ENCODE results near the gene CHST11.
"Not testable (repeated sequence)": the region's sequence is repeated elsewhere in the genome, so short reads cannot be mapped to it uniquely, and the experiment has no call there.

Gene CHST11

DNA sequence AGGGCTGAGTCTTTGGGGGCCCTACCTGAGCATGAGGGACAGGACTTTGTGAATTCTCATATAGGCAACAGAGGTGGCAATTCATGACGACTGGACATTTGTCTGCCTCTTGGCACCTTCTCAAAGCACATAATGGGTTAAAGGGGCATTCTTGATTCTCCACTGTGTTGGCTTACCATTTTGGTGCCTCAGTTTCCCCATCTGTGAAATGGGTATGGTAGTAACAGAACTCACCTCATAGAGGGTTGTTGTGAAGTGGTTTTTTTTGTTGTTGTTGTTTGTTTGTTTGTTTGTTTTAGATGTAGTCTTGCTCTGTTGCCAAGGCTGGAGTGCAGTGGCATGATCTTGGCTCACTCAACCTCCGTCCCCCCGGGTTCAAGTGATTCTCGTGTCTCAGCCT is 106.0 kb downstream of the CHST11 start:
- no peak for DNase-seq (ENCODE audit: low spot score)
- FAIRE-seq: no peak

DNA sequence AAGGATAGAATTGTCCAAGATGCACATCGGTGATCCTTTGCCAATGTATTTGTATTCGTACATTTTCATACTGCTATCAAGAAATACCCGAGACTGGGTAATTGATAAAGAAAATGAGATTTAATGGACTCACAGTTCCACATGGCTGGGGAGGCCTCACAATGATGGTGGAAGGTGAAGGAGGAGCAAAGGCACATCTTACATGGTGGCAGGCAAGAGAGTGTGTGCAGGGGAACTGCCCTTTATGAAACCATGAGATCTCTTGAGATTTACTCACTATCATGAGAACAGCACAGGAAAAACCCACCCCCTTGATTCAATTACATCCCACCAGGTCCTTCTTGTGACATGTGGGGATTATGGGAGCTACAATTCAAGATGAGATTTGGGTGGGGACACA is 107.9 kb downstream of the CHST11 start:
- FAIRE-seq; DNase-seq (ENCODE audit: low spot score): not testable (repeated sequence)

DNA sequence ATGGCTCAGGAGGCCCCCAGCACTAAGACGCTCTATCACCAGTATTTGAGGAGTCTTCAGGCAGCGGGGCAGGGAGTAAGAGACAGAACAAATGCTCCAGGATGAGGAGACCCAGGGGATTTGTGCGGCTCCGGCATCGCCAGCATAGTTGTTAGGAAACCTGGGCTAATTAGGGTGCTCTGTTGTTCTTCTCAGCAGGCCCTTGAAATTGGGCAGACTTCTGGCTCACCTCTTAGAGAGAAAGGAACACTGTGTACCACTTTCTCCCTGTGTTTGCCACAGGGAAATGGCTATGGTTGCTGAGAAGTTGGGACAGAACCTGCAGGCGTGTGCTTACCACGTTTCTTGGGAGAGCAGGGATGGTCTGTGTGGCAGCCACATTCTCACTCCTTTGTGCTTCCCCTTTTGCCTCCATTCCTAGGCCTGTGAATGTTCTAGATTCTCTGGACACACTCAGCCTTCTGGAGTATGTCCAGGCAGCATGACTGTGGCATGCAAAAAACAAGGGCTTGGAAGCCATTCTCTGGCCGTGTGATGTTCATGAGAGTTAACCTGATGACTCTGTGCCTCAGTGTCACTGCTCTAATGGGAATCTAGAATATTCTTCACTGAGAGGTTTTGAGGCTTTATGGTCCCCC is 109.0 kb downstream of the CHST11 start:
- no peak for FAIRE-seq
- no peak for DNase-seq (ENCODE audit: low spot score)

DNA sequence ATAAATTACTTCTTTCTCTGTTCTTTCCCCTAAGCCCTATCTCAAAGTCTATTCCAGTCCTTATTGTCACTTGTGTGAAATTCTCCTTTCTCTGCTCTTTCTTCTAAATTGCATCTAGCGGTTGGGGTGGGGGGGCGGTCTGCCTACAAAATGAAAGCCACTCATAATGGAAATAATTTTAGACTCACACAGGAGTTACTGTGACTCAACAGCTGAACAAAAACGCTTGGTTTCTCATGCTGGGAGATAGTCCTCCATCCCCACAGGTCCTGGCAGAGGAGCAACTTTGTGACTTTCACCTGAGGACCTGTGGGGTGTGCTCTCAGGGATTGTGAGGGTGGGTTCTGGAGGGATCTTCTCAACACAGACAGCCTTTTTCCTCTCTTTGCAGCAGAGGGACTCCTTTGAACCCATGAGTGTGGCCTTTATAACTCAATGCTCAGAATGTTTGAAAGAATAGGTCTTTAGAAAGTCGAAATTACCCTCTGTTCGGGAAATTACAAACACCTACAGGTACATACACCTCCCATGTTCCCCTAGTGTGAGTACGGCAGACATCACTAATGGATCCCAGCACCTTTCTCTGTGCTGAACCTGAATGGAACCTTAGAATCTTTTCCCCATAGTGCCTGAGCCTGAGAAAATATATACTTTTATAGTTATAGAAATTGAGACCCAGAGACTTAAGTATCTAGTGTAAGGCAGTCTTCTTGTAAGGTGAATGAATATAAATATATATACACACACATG is 109.7 kb downstream of the CHST11 start:
- no peak for FAIRE-seq
- no peak for DNase-seq (ENCODE audit: low spot score)

DNA sequence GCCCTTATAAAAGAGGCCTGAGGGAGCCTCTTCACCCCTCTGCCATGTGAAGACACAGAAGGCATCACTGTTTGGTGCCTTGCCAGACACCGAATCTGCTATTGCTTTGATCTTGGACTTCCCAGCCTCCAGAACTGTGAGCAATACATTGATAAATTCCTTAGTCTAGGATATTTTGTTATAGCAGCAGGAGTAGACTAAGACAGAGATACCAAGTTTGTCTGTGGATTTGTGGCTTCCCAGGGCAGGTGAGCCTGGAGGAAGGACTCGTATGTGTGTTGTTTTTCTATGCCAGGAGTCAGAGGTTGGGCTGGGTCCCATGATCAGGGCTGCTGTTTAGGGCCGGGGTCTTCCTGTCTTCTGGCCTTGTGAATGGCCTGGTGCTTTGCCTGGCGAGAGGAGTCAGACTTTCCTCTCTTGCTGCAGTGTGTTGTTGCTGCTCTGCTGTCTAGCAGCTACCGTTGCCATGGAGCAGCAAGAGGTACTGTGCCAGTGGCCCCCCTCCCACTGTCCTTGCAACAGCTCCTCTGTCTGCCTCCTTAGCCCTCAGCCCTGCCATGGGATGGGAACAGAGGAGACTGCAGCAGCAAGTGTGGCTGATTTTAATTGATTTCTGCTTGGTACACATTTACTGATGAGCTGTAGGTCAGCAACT is 111.2 kb downstream of the CHST11 start:
- DNase-seq (ENCODE audit: low spot score): no peak
- FAIRE-seq: no peak

DNA sequence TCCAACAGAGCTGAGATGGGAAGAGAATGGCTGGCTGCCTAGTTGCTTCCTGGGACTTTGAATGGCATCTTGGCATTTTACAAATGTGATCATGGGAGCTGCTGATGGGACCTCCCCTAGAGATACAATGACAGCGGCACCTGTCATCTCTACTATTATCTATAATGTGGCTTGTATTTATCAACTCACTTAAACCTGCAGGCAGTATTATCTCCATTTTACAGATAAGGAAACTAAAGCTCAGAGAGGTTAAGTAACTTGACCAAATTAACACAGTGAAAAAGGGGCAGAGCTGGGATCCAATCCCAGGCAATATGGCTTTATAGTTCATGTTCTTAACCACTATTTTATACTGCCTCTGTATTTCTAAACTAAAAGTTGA is 111.7 kb downstream of the CHST11 start:
- FAIRE-seq (no peak), DNase-seq (ENCODE audit: low spot score) (no peak)

DNA sequence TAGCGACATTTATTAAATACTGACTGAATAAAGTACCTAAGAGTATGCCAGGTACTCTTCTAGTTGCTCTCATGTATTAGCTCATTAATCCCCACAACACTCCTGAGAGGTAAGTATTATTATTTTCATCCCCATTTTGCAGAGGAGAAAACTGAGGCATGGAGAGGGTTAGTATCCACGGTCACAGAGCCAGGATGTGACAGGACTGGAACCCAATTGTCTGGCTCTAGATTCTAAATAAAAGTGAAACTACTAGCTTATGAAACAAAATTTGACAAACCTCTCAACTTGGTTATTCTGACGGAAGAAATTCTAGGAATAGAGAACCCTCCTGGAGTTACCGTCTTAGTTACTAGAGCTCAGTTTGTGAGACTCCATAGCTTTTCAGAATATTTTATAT is 112.2 kb downstream of the CHST11 start:
- DNase-seq (ENCODE audit: low spot score): no peak
- no peak for FAIRE-seq

DNA sequence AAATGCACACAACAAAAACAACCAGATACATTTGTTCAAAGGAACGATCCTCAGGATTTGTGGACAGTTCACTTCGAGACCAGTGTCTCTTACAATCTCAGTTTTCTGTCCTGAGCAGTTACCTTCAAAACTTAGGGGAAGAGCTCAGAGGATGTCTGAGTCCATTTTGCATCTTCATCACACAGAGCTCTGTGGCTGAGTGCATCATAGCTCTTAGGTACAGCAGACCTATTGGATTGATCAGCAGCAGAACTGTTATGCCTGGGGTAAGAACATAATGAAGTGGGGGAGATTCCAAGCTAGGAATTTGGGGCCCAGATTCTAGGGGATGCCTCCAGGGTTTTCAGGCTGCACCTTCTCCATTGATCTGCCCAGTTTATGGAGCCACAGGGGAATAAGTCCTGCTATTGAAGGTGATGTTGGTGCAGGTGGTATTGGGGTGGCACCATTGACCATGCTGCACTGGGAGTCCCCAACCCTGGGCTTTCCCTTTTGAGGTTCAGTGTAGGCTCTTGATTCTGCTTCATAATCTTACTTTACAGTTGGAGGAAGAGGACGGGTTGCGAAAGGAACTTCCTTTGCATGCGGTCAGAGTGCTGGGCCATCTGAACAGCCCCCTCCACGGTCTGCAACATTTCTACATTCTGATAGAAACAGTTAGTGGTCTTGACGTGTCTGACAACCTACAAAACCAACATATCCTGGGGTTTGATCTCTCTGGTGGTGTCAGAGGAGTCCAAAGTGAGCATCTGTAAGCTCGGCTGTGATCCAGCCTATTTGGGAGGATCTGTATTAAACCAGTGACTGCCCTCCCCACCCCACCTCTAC is 112.8 kb downstream of the CHST11 start:
- no peak for DNase-seq (ENCODE audit: low spot score)
- no peak for FAIRE-seq

DNA sequence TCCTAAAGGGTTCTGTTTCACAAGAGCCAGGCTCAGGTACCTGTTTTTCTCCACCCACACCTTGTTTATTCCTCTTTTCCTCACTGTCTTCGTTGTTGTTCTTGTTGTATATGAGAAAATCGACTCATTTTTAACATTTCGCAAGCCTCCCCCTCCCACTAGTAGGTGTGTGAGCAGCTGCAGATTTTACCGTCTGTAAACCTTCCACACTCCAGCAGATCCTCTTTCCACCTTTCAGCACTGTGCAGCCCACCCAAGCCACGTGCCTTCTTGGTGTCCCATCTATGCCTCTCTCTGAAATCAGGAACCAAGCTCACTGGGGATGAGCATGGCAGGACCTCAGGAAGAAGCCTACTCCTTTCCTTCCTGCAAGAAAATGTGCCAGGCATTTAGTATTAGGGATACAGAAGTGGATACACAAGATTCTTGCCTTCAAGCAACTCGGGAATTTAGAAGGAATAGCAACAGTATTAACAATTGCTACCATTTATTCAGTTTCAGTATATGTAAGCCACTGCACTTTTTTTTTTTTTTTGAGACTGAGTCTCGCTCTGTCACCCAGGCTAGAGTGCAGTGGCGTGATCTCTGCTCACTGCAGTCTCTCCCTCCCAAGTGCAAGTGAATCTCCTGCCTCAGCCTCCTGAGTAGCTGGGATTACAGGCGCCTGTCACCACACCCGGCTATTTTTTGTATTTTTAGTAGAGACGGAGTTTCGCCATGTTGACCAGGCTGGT is 113.6 kb downstream of the CHST11 start:
- DNase-seq (ENCODE audit: low spot score) (no peak), FAIRE-seq (no peak)

DNA sequence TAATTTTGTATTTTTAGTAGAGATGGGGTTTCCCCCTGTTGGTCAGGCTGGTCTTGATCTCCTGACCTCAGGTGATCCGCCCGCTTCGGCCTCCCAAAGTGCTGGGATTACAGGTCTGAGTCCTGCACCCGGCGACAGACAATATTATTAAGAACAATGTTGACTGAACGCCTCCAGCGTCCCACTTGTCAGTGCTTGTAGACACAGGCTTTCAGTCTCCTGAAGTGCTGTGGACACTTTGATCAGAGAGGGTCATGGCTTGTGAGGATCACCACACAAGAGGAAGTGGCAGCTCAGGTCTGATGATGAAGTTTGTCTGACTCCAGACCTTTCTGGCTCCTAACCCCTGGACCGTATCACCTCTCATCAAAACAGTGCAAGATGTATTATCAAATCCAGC is 114.6 kb downstream of the CHST11 start:
- FAIRE-seq: no peak
- DNase-seq (ENCODE audit: low spot score): no peak

DNA sequence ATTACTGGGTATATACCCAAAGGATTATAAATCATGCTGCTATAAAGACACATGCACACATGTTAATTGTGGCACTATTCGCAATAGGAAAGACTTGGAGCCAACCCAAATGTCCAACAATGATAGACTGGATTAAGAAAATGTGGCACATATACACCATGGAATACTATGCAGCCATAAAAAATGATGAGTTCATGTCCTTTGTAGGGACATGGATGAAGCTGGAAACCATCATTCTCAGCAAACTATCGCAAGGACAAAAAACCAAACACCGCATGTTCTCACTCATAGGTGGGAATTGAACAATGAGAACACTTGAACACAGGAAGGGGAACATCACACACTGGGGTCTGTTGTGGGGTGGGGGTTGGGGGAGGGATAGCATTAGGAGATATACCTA is 117.6 kb downstream of the CHST11 start:
- not testable (repeated sequence) for DNase-seq (ENCODE audit: low spot score); FAIRE-seq

DNA sequence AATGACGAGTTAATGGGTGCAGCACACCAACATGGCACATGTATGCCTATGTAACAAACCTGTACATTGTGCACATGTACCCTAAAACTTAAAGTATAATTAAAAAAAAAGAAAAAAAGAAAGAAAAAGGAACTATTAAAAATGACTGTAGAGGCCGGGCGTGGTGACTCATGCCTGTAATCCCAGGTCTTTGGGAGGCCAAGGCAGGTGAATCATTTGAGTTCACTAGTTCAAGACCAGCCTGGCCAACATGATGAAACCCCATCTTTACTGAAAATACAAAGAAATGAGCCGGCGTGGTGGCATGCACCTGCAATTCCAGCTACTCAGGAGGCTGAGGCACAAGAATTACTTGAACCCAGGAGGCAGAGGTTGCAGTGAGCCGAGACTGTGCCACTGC is 118.0 kb downstream of the CHST11 start:
- peak; percentile 12 for DNase-seq (ENCODE audit: low spot score)
- FAIRE-seq: not testable (repeated sequence)

DNA sequence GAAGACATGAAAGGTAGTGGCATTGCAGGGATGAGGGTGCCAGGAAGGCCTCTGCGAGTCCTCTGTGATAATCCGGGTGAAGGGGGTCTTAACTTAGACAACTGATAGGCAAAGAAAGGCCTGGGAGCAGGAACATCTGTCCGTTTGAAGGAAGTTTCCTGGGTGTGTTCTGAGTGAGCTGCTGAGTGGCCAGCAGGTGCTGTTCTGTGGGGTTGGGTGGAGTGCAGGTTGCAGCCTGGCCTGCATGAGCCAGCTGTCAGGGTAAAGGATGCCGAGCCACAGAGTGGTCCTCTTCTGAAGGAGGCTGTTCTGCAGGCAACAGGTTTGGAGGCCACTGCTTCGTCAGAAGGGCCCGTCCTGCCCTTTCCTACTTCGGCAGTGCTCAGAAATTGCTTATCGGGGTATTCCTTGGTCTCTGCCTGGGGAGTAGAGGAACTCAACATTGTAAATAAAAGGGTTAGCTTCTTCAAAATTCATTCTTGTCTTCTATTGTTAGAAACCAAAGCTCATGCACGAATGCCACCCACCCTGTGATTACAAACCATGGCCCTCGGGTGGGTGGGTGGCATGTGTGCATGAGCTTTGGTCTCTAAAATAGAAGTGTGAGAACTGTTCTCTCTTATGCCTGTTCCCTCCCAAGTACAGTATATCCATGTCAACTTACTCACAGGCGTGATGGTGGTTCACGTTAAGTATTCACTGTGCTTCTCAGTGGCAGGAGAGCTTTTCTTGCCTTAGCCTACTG is 118.9 kb downstream of the CHST11 start:
- FAIRE-seq: no peak

DNA sequence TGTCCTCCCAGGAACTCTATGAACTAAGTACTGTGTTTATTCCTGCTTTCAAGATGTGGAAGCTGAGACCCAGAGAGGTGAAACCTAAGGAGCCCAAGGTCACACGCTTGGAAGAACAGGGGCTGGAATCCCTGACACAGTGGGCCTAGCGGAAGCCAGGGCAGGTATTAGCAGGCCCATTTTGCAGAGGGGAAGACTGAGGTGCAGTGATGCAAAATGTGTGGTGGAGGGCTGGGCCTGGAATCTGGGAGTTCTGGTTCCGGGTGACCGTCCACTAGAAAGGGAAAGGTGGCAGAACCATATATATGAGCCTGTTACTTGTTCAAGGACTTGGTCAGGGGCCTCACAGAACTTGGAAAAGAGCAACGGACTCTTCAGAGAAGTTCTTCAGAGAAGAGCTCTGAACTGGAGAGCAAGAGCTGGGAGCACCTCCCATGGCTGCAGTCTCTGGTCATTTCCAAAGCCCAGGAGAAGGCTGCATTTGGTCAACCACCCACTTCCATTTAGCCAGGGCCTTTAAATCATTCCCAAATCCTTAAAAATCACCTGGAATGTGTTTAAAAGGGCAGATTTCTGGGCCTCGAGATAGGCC is 119.5 kb downstream of the CHST11 start:
- DNase-seq (ENCODE audit: low spot score) (no peak), FAIRE-seq (no peak)

More for the DNA sequence above, 118.9 kb downstream of the CHST11 start:
- DNase-seq (ENCODE audit: low spot score): no peak

DNA sequence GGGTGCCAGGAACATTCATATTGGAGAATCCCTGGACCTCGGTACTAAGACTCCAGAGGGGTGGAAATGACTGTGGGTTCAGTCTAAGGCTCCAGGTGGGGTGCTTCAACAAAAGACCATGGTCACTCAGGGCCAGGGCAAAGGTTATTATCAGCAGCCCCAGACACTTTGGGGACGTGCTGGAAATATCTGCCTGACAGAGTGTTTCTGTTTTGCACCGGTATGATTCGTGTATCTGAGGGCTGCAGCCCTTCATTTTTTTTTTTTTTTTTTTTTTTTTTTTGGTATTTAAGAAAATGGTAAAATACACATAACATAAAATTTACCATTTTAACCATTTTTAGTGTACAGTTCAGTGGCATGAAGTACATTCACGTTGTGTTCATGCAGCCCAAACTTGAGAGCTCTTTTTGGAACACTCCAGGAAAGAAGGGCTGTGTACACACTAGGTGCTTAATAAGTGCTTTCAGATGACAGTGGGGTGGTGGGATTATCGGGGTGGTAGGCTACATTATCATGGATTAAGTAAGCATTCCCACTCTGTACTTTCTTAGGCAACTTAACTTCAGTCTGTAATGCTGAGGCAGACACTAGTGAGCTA is 120.3 kb downstream of the CHST11 start:
- FAIRE-seq (no peak), DNase-seq (ENCODE audit: low spot score) (no peak)

DNA sequence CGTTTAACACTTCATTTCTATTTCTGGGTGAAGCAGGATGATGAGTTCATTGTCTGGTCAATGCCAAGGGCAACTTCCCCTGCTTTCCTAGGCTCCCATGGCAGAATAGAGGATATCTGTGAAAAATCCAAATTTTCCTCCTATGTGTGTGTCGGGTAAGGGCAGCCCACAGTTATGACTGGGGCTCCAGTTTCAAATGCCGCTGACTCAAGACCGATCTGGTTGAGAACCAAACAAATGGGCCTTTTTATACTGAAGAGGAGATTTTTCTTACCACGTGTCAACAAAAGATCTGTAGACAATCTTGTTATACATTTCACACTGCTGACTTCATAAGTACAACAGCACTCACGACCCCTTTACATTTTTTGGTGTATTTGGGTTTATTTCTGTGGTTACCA is 120.8 kb downstream of the CHST11 start:
- FAIRE-seq: no peak

DNA sequence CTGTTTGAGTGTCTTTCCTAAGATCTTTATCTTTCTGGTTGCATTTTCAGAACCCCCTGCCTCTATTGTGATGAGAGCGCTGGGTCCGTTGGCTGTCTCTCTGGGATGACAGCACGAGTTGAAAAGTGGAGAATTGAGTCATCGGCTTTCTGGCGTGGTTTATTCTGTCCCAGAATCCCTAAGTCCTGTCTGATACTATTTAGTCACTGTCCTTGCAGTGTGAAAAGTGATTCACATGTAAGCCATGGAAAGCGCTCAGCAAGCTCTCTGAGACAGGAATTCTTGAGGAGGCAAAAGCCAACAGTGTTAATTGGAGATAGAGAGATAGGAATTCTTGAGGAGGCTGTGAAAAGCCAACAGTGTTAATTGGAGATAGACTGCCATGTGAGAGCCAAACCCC is 121.7 kb downstream of the CHST11 start:
- FAIRE-seq: peak; percentile 83
- DNase-seq (ENCODE audit: low spot score): peak; percentile 87

More for the DNA sequence above, 120.8 kb downstream of the CHST11 start:
- DNase-seq (ENCODE audit: low spot score): peak; percentile 39

DNA sequence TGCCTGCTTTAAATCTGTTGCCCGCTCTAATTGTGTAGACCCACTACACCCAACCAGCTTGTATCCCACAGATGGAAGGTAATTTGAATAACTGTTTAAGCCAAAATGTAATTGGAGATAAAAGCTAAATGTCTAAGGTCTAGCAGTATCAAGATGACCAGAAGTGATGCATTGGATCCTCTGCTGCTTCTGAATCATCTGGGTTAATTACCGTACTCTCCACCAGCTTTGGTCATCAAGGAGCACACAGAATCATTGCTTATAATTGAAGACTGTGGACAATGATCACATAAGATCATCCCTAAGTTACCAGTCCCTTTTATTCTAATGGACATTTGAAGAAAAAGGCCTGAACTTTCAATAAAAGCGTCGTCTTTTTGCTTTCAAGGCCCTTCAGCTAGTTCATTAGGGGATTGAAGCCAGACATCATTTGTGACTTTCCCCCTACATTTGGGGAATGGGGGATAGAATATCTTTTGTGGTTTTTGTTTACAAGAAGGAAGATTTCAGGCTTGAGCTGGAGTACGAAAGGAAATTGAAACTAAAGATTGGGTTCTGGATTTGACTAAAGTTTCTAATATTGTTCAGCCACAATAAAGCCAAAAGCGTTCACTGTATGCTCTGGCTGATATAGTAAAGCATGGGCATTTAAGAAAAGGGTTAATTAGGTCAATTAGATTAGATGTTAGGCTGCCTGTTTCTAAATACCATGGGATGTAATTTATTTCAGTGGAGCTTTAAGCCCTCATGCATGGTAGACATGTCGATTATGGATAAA is 123.2 kb downstream of the CHST11 start:
- DNase-seq (ENCODE audit: low spot score) (no peak), FAIRE-seq (no peak)
